ENCODE results near the gene ZDHHC14. TPM values are rescaled to one million over a fixed set of nuclear protein-coding genes. Genes with fewer than 3 reads are reported as not detected.

Gene ZDHHC14
- total RNA-seq, 2 experiments from 2014 or later = 2.4 to 2.5 TPM

- H3K9me3 Mint-ChIP-seq (ENCODE audit: low read depth) = no peaks in the 10 kb centered on the region
- H3K4me1 Mint-ChIP-seq = peaks cover 31% of the 10 kb centered on the region
- ATAC-seq (no peak), DNase-seq (peak; percentile 36)
- ChIA-PET POLR2A (interaction anchor here (0.6 kb wide), 1 partner anchor 13 kb away, joined by 3 read pairs; no protein-coding TSS in a partner anchor), CTCF (interaction anchor here (0.7 to 3.2 kb wide), 15 partner anchors 9 to 402 kb away, joined by 3 to 12 read pairs (median 4); partner anchors contain the start of gene TMEM242)
- H3K4me3 Mint-ChIP-seq = no peak overlapping the region
- no peaks in the 10 kb centered on the region for H3K36me3 Mint-ChIP-seq (ENCODE audit: low read depth)
- H3K27me3 Mint-ChIP-seq = peaks cover 4% of the 10 kb centered on the region
- no peak overlapping the region for H3K27ac Mint-ChIP-seq
- intact Hi-C loops (cut with DNase I, micrococcal nuclease) = loop anchor here (5.0 to 10.0 kb wide), 5 partner anchors 93 to 403 kb away; partner anchors contain the start of gene ZDHHC14 (in 1 of the 2)
Observed at GRCh38 chr6:157669747-157670216, 288.8 kb downstream of the ZDHHC14 start.

DNA sequence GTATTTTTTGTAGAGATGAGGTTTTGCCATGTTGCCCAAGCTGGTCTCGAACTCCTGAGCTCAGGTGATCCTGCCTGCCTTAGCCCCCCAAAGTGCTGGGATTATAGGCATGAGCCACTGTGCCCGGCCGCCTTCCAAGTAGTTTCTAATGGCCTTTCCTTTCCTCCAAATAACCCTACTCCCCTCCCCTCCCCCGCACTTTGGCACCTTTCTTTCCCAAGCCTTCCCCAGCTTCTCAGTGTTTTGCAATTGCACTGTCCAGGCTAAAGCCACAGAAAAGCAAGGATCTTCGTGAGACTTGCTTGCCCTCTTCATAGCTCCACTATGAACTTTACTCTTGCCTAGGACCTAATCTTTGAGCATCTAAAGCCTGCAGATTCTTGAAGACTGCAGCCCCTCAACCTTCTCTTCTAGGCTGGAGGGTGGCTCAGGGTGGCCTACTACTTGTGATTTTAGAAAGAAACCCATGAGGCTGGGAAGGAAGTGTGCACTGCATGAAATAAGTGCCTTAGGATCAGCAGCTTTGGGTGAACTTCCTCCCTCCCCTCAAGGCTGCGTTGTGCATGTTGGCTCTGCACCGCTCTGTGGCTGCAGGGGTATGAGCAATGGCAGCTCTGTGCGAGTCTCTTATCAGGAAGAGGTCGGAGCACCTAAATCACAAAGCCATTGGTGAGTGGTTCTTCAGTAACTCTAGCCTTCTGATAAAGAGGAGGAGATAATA lies 289.6 kb downstream of the ZDHHC14 start:
- no peak overlapping the region for H3K4me3 Mint-ChIP-seq
- H3K27me3 Mint-ChIP-seq = peaks cover 3% of the 10 kb centered on the region
- ChIA-PET POLR2A (no interaction called here), CTCF (interaction anchor here (0.7 to 3.2 kb wide), 12 partner anchors 12 to 356 kb away, joined by 3 to 12 read pairs (median 4); partner anchors contain the start of gene TMEM242)
- ATAC-seq (peak; percentile 35), DNase-seq (peak; percentile 22)
- H3K9me3 Mint-ChIP-seq (ENCODE audit: low read depth) = no peaks in the 10 kb centered on the region
- H3K36me3 Mint-ChIP-seq (ENCODE audit: low read depth) = no peaks in the 10 kb centered on the region
- peaks cover 31% of the 10 kb centered on the region for H3K4me1 Mint-ChIP-seq
- no peak overlapping the region for H3K27ac Mint-ChIP-seq
- intact Hi-C loops (cut with DNase I, micrococcal nuclease) = no loop called here

DNA sequence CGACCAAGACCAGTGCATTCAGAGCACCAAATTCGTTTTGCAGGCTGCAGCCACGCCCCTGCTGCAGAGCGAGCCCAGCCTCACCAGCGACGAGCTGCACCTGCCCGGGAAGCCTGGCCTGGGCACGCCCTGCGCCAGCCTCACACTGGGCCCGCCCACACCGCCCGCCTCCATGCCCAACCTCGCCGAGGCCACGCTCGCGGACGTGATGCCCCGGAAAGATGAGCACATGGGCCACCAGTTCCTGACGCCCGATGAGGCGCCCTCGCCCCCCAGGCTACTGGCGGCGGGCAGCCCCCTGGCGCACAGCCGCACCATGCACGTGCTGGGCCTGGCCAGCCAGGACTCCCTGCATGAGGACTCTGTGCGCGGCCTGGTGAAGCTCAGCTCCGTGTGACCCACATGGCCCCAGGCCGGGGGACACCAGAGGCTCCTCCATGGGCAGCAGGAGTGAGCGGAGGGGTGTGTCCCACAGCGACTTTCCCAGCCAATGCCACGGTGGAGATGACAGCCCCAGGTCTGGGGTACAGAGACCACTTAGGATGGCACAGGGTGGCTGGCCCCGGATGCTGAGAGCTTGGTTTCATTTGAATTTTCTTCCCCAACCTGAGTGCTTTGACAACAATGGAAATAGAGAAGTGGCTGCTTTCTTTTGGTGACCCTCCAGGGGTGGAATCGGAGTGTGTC lies 291.9 kb downstream of the ZDHHC14 start:
- POLR2A ChIA-PET = no interaction called here
- no peak overlapping the region for H3K4me3 Mint-ChIP-seq
- ATAC-seq = no peak
- H3K36me3 Mint-ChIP-seq (ENCODE audit: low read depth) = no peaks in the 10 kb centered on the region
- no peak for DNase-seq
- H3K27me3 Mint-ChIP-seq = no peaks in the 10 kb centered on the region
- CTCF ChIA-PET = no interaction called here
- peaks cover 22% of the 10 kb centered on the region for H3K4me1 Mint-ChIP-seq
- H3K9me3 Mint-ChIP-seq (ENCODE audit: low read depth) = no peaks in the 10 kb centered on the region
- H3K27ac Mint-ChIP-seq = no peak overlapping the region
- intact Hi-C loops (cut with DNase I, micrococcal nuclease) = no loop called here

- ChIA-PET POLR2A (no interaction called here), CTCF (no interaction called here)
- Mint-ChIP-seq H3K36me3 (ENCODE audit: low read depth) (no peaks in the 10 kb centered on the region), H3K27ac (no peak overlapping the region), H3K4me1 (peaks cover 20% of the 10 kb centered on the region), H3K4me3 (no peak overlapping the region), H3K9me3 (ENCODE audit: low read depth) (no peaks in the 10 kb centered on the region), H3K27me3 (no peaks in the 10 kb centered on the region)
- intact Hi-C loops (cut with DNase I, micrococcal nuclease) = no loop called here
- no peak for ATAC-seq
- DNase-seq = no peak
Observed at GRCh38 chr6:157673596-157673995, 292.6 kb downstream of the ZDHHC14 start.

- H3K27ac Mint-ChIP-seq = no peak overlapping the region
- peaks cover 17% of the 10 kb centered on the region for H3K4me1 Mint-ChIP-seq
- intact Hi-C loops (cut with DNase I, micrococcal nuclease) = no loop called here
- H3K4me3 Mint-ChIP-seq = no peak overlapping the region
- CTCF ChIA-PET = no interaction called here
- no peaks in the 10 kb centered on the region for H3K9me3 Mint-ChIP-seq (ENCODE audit: low read depth)
- POLR2A ChIA-PET = no interaction called here
- H3K27me3 Mint-ChIP-seq = no peaks in the 10 kb centered on the region
- DNase-seq = no peak
- no peaks in the 10 kb centered on the region for H3K36me3 Mint-ChIP-seq (ENCODE audit: low read depth)
- ATAC-seq = no peak
Observed at GRCh38 chr6:157674061-157674460, 293.1 kb downstream of the ZDHHC14 start.

DNA sequence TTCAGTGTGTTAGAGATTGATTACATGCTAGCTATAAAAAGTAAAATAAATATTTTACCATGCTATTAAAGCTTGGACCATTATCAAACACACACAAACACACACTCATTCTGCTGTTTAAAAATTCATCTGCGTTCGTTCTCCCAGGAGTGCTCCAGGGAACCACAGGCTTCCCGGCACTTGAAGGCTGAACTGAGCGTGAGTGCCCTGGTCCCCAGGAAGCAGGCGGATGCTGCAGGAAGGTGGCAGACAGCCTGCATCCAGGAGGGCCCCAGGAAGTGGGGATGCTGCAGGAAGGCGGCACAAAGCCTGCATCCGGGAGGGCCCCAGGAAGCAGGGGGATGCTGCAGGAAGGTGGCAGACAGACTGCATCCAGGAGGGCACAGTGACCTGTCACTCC lies 294.8 kb downstream of the ZDHHC14 start:
- Mint-ChIP-seq H3K4me3 (no peak overlapping the region), H3K36me3 (ENCODE audit: low read depth) (no peaks in the 10 kb centered on the region), H3K4me1 (peaks cover 3% of the 10 kb centered on the region), H3K27me3 (no peaks in the 10 kb centered on the region), H3K9me3 (ENCODE audit: low read depth) (no peaks in the 10 kb centered on the region), H3K27ac (no peak overlapping the region)
- ATAC-seq (no peak), DNase-seq (no peak)
- CTCF ChIA-PET = no interaction called here
- intact Hi-C loops (cut with DNase I, micrococcal nuclease) = no loop called here
- POLR2A ChIA-PET = interaction anchor here (0.6 kb wide), 1 partner anchor 51 kb away, joined by 3 read pairs; no protein-coding TSS in a partner anchor

- intact Hi-C loops (cut with DNase I, micrococcal nuclease) = no loop called here
- no peak overlapping the region for H3K27ac Mint-ChIP-seq
- H3K4me3 Mint-ChIP-seq = no peak overlapping the region
- no peaks in the 10 kb centered on the region for H3K36me3 Mint-ChIP-seq (ENCODE audit: low read depth)
- no peaks in the 10 kb centered on the region for H3K4me1 Mint-ChIP-seq
- DNase-seq (no peak), ATAC-seq (no peak)
- ChIA-PET CTCF (no interaction called here), POLR2A (no interaction called here)
- no peaks in the 10 kb centered on the region for H3K9me3 Mint-ChIP-seq (ENCODE audit: low read depth)
- H3K27me3 Mint-ChIP-seq = no peaks in the 10 kb centered on the region
Observed at GRCh38 chr6:157676241-157676640, 295.3 kb downstream of the ZDHHC14 start.

DNA sequence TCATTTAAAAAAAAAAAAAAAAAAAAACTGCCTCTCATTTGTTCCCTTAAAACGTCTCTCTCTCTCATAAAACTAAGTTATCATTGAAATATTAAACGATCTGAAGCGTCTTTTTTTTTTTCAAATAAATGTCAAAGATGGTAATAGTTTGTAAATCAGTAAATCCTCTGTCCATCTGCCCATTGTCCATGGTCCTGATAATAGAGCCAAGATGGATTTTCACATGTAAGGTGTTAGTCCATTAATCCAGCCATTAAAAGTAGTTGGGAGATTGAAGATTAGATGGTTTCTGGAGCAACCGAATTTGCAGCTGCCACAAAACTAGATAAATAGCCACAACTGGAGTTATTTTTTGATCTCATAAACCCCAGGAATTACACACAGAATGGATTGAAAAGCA lies 296.2 kb downstream of the ZDHHC14 start:
- Mint-ChIP-seq H3K27me3 (no peaks in the 10 kb centered on the region), H3K27ac (no peak overlapping the region), H3K9me3 (ENCODE audit: low read depth) (no peaks in the 10 kb centered on the region), H3K4me3 (no peak overlapping the region), H3K36me3 (ENCODE audit: low read depth) (no peaks in the 10 kb centered on the region), H3K4me1 (no peaks in the 10 kb centered on the region)
- DNase-seq = no peak
- ChIA-PET POLR2A (no interaction called here), CTCF (interaction anchor here (2.1 kb wide), 1 partner anchor 9 kb away, joined by 9 read pairs; no protein-coding TSS in a partner anchor)
- ATAC-seq = no peak
- intact Hi-C loops (cut with DNase I, micrococcal nuclease) = no loop called here

DNA sequence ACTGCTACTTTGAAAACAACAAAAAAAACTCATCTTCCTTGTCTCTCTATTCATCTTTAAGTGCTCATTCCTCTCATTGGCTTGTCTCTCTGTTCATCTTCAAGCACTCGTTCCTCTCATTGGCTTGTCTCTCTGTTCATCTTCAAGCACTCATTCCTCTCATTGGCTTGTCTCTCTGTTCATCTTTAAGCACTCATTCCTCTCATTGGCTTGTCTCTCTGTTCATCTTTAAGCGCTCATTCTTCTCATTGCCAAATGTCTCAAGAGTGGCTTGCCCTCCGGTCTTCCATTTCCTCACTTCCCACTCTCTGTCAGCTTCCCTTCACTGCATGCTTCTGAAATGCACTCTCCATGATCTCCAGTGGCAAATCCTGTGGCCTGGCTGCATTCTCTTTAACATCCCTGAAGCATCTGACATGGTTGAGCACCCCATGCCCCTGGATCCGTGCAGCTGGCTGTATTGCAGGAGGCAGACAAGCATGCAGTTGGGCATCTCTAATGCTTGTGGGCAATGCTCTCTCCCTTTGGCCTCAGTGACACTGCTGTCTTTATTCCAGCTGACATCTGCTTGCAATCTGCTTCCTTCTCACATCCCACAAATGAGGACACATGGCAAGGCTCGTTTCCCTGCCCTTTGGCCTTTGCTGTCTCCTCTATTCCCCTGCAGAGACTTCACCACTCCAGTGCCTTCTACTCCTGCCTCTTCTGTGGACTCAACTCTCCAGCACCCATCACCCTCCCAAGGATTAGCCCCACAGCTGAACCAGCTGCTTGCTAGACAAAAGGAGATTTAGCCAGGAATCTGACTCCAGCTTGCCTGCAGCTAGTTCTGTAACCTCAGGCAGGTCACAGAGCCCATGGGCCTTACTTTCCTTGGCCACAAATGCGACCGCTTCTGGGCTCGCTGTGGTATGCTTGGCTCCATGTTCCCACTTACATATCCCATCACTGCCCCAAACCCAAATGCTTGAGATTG lies 298.9 kb downstream of the ZDHHC14 start:
- H3K27me3 Mint-ChIP-seq = no peaks in the 10 kb centered on the region
- DNase-seq (no peak), ATAC-seq (no peak)
- no peaks in the 10 kb centered on the region for H3K4me1 Mint-ChIP-seq
- no peaks in the 10 kb centered on the region for H3K9me3 Mint-ChIP-seq (ENCODE audit: low read depth)
- ChIA-PET CTCF (interaction anchor here (0.7 to 2.1 kb wide), 2 partner anchors 11 to 14 kb away, joined by 3 to 9 read pairs; no protein-coding TSS in a partner anchor), POLR2A (no interaction called here)
- H3K4me3 Mint-ChIP-seq = no peak overlapping the region
- intact Hi-C loops (cut with DNase I, micrococcal nuclease) = no loop called here
- H3K36me3 Mint-ChIP-seq (ENCODE audit: low read depth) = no peaks in the 10 kb centered on the region
- no peak overlapping the region for H3K27ac Mint-ChIP-seq

- no peak overlapping the region for H3K4me3 Mint-ChIP-seq
- intact Hi-C loops (cut with DNase I, micrococcal nuclease) = no loop called here
- no peak for ATAC-seq
- no peaks in the 10 kb centered on the region for H3K27me3 Mint-ChIP-seq
- no peaks in the 10 kb centered on the region for H3K9me3 Mint-ChIP-seq (ENCODE audit: low read depth)
- H3K36me3 Mint-ChIP-seq (ENCODE audit: low read depth) = no peaks in the 10 kb centered on the region
- ChIA-PET CTCF (no interaction called here), POLR2A (no interaction called here)
- H3K27ac Mint-ChIP-seq = no peak overlapping the region
- H3K4me1 Mint-ChIP-seq = no peaks in the 10 kb centered on the region
- no peak for DNase-seq
Observed at GRCh38 chr6:157681041-157681650, 300.2 kb downstream of the ZDHHC14 start.

Data from activated CD4-positive, alpha-beta T cell treated with anti-CD3 and anti-CD28 coated beads for 36 hours (primary cell).